ENCODE measurements around the gene DNAH6.

DNAH6 gene

DNA sequence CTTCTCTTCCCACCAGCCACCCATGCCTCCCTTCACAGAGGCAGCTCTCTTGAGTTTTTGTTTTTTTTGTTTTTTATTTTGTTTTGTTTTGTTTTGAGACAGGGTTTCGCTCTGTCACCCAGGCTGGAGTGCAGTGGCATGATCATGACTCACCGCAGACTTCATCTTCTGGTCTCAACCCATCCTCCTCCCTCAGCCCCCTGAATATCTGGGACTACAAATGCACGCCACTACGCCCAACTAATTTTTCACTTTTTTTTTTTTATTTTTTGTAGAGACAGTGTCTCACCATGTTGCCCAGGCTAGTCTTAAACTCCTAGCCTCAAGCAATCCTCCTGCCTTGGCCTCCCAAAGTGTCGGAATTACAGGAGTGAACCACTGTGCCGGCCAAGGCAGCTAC is 203.1 kb downstream of the DNAH6 start:
- DNase-seq (ENCODE audit: low read depth, low spot score): no peak
- H3K4me3 ChIP-seq (ENCODE audit: low read depth, low read length): no peak overlapping the region
- ChIA-PET POLR2A (no interaction called here), CTCF (no interaction called here)
- TF ChIP-seq, protein P1, sequence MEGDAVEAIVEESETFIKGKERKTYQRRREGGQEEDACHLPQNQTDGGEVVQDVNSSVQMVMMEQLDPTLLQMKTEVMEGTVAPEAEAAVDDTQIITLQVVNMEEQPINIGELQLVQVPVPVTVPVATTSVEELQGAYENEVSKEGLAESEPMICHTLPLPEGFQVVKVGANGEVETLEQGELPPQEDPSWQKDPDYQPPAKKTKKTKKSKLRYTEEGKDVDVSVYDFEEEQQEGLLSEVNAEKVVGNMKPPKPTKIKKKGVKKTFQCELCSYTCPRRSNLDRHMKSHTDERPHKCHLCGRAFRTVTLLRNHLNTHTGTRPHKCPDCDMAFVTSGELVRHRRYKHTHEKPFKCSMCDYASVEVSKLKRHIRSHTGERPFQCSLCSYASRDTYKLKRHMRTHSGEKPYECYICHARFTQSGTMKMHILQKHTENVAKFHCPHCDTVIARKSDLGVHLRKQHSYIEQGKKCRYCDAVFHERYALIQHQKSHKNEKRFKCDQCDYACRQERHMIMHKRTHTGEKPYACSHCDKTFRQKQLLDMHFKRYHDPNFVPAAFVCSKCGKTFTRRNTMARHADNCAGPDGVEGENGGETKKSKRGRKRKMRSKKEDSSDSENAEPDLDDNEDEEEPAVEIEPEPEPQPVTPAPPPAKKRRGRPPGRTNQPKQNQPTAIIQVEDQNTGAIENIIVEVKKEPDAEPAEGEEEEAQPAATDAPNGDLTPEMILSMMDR (IDR thresholded peaks at IDR 0.05; ENCODE audit: insufficient read depth, low read length, missing control alignments): no peak

DNA sequence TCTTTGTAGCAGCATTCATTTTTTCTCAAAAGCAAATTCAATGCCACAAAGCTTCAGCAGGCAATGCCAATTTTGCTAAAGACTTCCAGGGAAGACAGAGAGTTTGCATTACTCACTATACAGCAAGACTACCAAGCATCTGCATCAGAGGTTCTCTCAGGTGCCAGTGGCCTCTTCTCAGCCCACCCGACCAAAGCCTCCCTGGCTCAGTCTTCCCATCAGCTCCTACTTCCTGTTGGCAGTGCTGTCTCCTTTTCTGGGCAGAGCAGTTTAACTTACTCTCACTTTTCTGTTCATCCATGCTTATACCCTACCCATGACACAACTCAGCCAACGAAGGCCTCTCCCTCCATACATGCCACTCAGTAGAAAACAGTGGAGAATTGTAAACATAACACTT is 207.5 kb downstream of the DNAH6 start:
- TF ChIP-seq, protein P1 (IDR thresholded peaks at IDR 0.05; ENCODE audit: insufficient read depth, low read length, missing control alignments): no peak
- ChIA-PET CTCF (no interaction called here), POLR2A (no interaction called here)
- H3K4me3 ChIP-seq (ENCODE audit: low read depth, low read length): no peak overlapping the region
- DNase-seq (ENCODE audit: low read depth, low spot score): no peak

DNA sequence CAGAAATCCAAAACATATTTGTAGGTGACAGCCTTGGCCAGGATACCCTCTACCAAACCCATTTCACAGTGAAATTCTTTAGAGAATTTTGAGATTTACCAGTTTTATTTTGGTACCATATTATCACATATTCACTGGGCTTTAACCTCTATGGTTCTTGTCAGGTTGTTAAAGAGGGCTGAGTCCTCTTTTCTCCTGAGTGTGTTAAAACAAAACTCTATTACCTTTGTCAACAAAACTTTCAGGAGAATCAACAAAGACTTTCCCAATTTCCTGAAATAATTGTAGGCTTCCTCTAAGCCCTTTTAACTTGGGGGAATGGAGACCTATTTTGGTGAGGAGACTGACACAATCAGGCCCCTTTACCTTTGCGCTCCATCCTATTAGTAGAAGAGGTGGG is 209.4 kb downstream of the DNAH6 start:
- CTCF ChIA-PET: no interaction called here
- DNase-seq (ENCODE audit: low read depth, low spot score): no peak
- TF ChIP-seq, protein P1 (IDR thresholded peaks at IDR 0.05; ENCODE audit: insufficient read depth, low read length, missing control alignments): no peak
- POLR2A ChIA-PET: no interaction called here
- no peak overlapping the region for H3K4me3 ChIP-seq (ENCODE audit: low read depth, low read length)

DNA sequence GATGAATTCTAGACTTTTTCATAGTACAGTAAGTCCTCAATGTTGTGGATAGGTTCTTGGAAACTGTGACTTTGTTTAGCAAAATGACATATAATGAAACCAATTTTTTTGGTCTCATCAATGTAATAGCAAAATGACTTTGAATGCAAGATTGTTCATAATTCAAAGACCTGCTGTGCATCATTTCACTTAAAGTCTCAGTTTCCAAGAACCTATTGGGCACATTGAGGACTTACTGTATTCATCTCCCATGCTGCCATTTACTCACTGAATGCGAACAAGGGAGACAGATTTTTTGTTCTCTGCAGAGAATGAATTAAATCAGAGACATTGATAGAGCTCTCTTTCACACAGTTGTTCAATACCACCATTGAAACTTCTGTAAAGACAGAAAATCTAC is 211.0 kb downstream of the DNAH6 start:
- TF ChIP-seq, protein P1 (IDR thresholded peaks at IDR 0.05; ENCODE audit: insufficient read depth, low read length, missing control alignments): no peak
- CTCF ChIA-PET: no interaction called here

DNA sequence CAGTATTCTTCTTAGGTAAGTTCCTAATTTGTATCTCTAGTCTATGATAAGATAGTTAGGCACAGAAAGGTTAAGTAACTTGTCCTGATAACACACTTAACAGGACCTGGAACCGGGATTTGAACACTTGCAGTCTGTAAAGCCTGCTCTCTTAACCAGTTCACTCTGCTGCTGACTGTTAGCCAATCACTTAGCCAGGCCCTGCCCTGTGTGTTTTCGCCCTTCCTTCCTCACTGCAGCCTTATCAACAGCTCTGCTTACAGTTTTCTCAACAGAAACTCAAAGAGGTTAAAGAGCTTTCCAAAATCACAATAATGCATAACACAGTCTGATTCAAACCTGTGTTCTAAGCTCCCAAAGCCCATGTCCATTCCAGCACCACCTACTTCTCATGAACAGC is 212.9 kb downstream of the DNAH6 start:
- TF ChIP-seq, protein P1 (IDR thresholded peaks at IDR 0.05; ENCODE audit: insufficient read depth, low read length, missing control alignments): no peak
- ChIA-PET POLR2A (no interaction called here), CTCF (no interaction called here)
- DNase-seq (ENCODE audit: low read depth, low spot score): no peak
- no peak overlapping the region for H3K4me3 ChIP-seq (ENCODE audit: low read depth, low read length)

More for the DNA sequence above, 211.0 kb downstream of the DNAH6 start:
- DNase-seq (ENCODE audit: low read depth, low spot score): no peak
- POLR2A ChIA-PET: no interaction called here
- no peak overlapping the region for H3K4me3 ChIP-seq (ENCODE audit: low read depth, low read length)

DNA sequence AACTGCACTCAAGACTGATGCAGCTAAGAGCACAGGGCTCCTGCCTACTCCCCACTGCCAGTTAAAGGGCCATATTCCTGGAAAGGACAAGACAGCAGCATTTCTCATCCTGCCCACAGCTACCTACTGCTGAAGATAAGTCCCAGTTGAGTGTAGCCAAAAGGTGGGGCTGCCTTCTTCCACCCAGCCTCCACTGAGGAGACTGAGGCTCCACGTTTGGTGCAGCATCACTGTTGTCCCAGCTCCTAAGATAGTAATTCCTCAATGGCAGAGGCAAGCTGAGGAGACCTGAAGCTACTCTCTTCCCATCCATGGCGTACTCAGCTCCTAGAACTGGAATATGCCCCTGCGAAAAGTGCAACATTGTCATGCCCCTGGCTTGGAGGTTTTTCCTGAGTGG is 214.9 kb downstream of the DNAH6 start:
- ChIA-PET CTCF (interaction anchor here (1.3 kb wide), 1 partner anchor 127 kb away, joined by 3 read pairs; no protein-coding TSS in a partner anchor), POLR2A (no interaction called here)
- DNase-seq (ENCODE audit: low read depth, low spot score): no peak
- H3K4me3 ChIP-seq (ENCODE audit: low read depth, low read length): no peak overlapping the region
- TF ChIP-seq, protein P1 (IDR thresholded peaks at IDR 0.05; ENCODE audit: insufficient read depth, low read length, missing control alignments): no peak

All from AG04449 (cell line).